SK-N-SH treated with all-trans-retinoic acid at 6 μM for 48 hours (cell line): Measurements from ENCODE around the gene PAFAH1B1.

Experiments used
- ATAC-seq: fragments of 200-7000 bp; cut with Tn5 transposase; 3 replicates; pipeline ENCODE4 v1.9.1; 2020; ENCODE audit warnings: mild to moderate bottlenecking, moderate library complexity
- BACH2 ChIP-seq: fragments of 250-450 bp; sonication (Bioruptor Pico); IDR thresholded peaks from 2 replicates; pipeline ENCODE4 v1.9.0; 2021; ENCODE audit warnings: mild to moderate bottlenecking, borderline replicate concordance
- CREB5 ChIP-seq: fragments of 250-450 bp; sonication (Bioruptor Pico); IDR thresholded peaks from 2 replicates; pipeline ENCODE4 v1.5.1; 2020; ENCODE audit warnings: low read depth, mild to moderate bottlenecking, moderate library complexity
- ESRRG ChIP-seq: fragments of 250-450 bp; sonication (Bioruptor Pico); IDR thresholded peaks from 2 replicates; pipeline ENCODE4 v1.6.1; 2021; ENCODE audit warnings: mild to moderate bottlenecking
- GLIS3 ChIP-seq: fragments of 250-450 bp; sonication (Bioruptor Pico); IDR thresholded peaks from 2 replicates; pipeline ENCODE4 v1.5.0; 2020; ENCODE audit warnings: mild to moderate bottlenecking, moderate library complexity
- ISL1 ChIP-seq: fragments of 250-450 bp; sonication (Bioruptor Pico); IDR thresholded peaks from 2 replicates; pipeline ENCODE4 v2.1.2; 2022; ENCODE audit warnings: mild to moderate bottlenecking, moderate library complexity
- OSR1 ChIP-seq: fragments of 250-450 bp; sonication (Bioruptor Pico); IDR thresholded peaks from 2 replicates; pipeline ENCODE4 v1.8.0; 2022; ENCODE audit warnings: moderate library complexity, mild to moderate bottlenecking, inconsistent platforms
- POU6F1 ChIP-seq: fragments of 250-450 bp; sonication (Bioruptor Pico); IDR thresholded peaks from 2 replicates; pipeline ENCODE4 v1.8.0; 2021; ENCODE audit warnings: low read depth, mild to moderate bottlenecking, moderate library complexity, borderline replicate concordance
- PPARA ChIP-seq: fragments of 250-450 bp; sonication (Bioruptor Pico); IDR thresholded peaks from 2 replicates; pipeline ENCODE4 v1.5.0; 2020; ENCODE audit warnings: mild to moderate bottlenecking, borderline replicate concordance
- RARB ChIP-seq: fragments of 250-450 bp; sonication (Bioruptor Pico); IDR thresholded peaks from 2 replicates; pipeline ENCODE4 v1.8.0; 2021; ENCODE audit warnings: mild to moderate bottlenecking, moderate library complexity
- SNAI2 ChIP-seq: fragments of 250-450 bp; sonication (Bioruptor Pico); IDR thresholded peaks from 2 replicates; pipeline ENCODE4 v1.5.0; 2020; ENCODE audit warnings: mild to moderate bottlenecking, moderate library complexity
- TCF4 ChIP-seq: fragments of 250-450 bp; sonication (Bioruptor Pico); IDR thresholded peaks from 2 replicates; pipeline ENCODE4 v1.8.0; 2021; ENCODE audit warnings: mild to moderate bottlenecking, moderate library complexity, borderline replicate concordance
- ZC3H10 ChIP-seq: fragments of 250-450 bp; sonication (Bioruptor Pico); IDR thresholded peaks from 2 replicates; pipeline ENCODE4 v1.5.1; 2021; ENCODE audit warnings: mild to moderate bottlenecking, moderate library complexity
- ZFP3 ChIP-seq: fragments of 250-450 bp; sonication (Bioruptor Pico); IDR thresholded peaks from 2 replicates; pipeline ENCODE4 v1.5.0; 2020; ENCODE audit warnings: mild to moderate bottlenecking, moderate library complexity
- ZNF565 ChIP-seq: fragments of 450-650 bp; formaldehyde crosslinking; conservative IDR thresholded peaks from 2 replicates; pipeline ENCODE4 v1.5.0; 2020; ENCODE audit warnings: low read depth, mild to moderate bottlenecking, moderate library complexity
- ZNF70 ChIP-seq: fragments of 450-650 bp; formaldehyde crosslinking; IDR thresholded peaks from 2 replicates; pipeline ENCODE4 v1.5.0; 2020; ENCODE audit warnings: mild to moderate bottlenecking, moderate library complexity
- ZNF8 ChIP-seq: fragments of 450-650 bp; formaldehyde crosslinking; IDR thresholded peaks from 2 replicates; pipeline ENCODE4 v1.5.0; 2020; ENCODE audit warnings: mild to moderate bottlenecking, moderate library complexity
- TF ChIP-seq, protein P1 (sequence below): fragments of 250-450 bp; sonication (Bioruptor Pico); IDR thresholded peaks from 2 replicates; pipeline ENCODE4 v1.5.0; 2020; ENCODE audit warnings: mild to moderate bottlenecking, moderate library complexity
- TF ChIP-seq, protein P2 (sequence below): fragments of 250-450 bp; sonication (Bioruptor Pico); IDR thresholded peaks from 2 replicates; pipeline ENCODE4 v1.8.0; 2020; ENCODE audit warnings: mild to moderate bottlenecking, moderate library complexity, borderline replicate concordance

Gene PAFAH1B1

GRCh38 chr17:2691965-2692780 is 98.7 kb downstream of the PAFAH1B1 start:
- no peak for TF ChIP-seq TCF4 (CRISPR knock-in tag)
- TF ChIP-seq GLIS3 (CRISPR knock-in tag): no peak
- no peak for TF ChIP-seq SNAI2 (CRISPR knock-in tag)
- TF ChIP-seq RARB: no peak
- TF ChIP-seq OSR1: no peak
- no peak for TF ChIP-seq BACH2 (CRISPR knock-in tag)
- TF ChIP-seq ZC3H10 (CRISPR knock-in tag): no peak
- TF ChIP-seq PPARA (CRISPR knock-in tag): no peak
- no peak for TF ChIP-seq ZNF70
- no peak for TF ChIP-seq CREB5
- no peak for TF ChIP-seq ZNF565 (CRISPR knock-in tag)
- ATAC-seq: no peak

DNA sequence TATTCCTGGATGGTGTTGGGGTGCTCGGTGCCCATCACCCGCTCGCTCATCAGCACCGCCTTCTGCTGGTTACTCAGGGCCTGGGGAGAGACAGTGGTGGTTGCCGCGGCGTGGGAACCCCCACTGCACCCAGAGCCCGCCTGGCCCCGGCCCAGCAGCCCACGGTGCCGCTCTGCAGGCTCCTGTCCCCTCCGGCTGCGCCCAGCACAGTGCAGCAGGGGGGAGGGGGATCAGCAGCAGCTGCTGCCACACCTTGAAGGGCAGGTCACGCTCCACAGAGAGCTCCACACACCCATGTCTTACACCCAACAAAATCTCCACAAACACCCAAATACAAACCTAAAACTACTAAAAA is 99.3 kb downstream of the PAFAH1B1 start:
- TF ChIP-seq ISL1 (CRISPR knock-in tag) (no peak), PPARA (CRISPR knock-in tag) (no peak), POU6F1 (no peak), ZNF8 (CRISPR knock-in tag) (no peak), RARB (no peak), GLIS3 (CRISPR knock-in tag) (no peak), OSR1 (no peak)
- no peak for ATAC-seq

- no peak for ATAC-seq
- TF ChIP-seq ZFP3 (CRISPR knock-in tag) (no peak), TCF4 (CRISPR knock-in tag) (no peak), ISL1 (CRISPR knock-in tag) (no peak), ZC3H10 (CRISPR knock-in tag) (no peak), ZNF70 (no peak)
- TF ChIP-seq, protein P1, sequence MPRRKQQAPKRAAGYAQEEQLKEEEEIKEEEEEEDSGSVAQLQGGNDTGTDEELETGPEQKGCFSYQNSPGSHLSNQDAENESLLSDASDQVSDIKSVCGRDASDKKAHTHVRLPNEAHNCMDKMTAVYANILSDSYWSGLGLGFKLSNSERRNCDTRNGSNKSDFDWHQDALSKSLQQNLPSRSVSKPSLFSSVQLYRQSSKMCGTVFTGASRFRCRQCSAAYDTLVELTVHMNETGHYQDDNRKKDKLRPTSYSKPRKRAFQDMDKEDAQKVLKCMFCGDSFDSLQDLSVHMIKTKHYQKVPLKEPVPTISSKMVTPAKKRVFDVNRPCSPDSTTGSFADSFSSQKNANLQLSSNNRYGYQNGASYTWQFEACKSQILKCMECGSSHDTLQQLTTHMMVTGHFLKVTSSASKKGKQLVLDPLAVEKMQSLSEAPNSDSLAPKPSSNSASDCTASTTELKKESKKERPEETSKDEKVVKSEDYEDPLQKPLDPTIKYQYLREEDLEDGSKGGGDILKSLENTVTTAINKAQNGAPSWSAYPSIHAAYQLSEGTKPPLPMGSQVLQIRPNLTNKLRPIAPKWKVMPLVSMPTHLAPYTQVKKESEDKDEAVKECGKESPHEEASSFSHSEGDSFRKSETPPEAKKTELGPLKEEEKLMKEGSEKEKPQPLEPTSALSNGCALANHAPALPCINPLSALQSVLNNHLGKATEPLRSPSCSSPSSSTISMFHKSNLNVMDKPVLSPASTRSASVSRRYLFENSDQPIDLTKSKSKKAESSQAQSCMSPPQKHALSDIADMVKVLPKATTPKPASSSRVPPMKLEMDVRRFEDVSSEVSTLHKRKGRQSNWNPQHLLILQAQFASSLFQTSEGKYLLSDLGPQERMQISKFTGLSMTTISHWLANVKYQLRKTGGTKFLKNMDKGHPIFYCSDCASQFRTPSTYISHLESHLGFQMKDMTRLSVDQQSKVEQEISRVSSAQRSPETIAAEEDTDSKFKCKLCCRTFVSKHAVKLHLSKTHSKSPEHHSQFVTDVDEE (CRISPR knock-in tag): no peak
- TF ChIP-seq, all 23 proteins: peak for 0
Observed at GRCh38 chr17:2693561-2694380, 100.3 kb downstream of the PAFAH1B1 start.

GRCh38 chr17:2694381-2695242 is 101.2 kb downstream of the PAFAH1B1 start:
- ATAC-seq: no peak
- TF ChIP-seq ZNF8 (CRISPR knock-in tag) (no peak), ZNF70 (no peak), BACH2 (CRISPR knock-in tag) (no peak), ESRRG (CRISPR knock-in tag) (no peak), POU6F1 (no peak), TCF4 (CRISPR knock-in tag) (no peak), ZFP3 (CRISPR knock-in tag) (no peak), RARB (no peak), ISL1 (CRISPR knock-in tag) (no peak), GLIS3 (CRISPR knock-in tag) (no peak), PPARA (CRISPR knock-in tag) (no peak), SNAI2 (CRISPR knock-in tag) (no peak)
- TF ChIP-seq, protein P2, sequence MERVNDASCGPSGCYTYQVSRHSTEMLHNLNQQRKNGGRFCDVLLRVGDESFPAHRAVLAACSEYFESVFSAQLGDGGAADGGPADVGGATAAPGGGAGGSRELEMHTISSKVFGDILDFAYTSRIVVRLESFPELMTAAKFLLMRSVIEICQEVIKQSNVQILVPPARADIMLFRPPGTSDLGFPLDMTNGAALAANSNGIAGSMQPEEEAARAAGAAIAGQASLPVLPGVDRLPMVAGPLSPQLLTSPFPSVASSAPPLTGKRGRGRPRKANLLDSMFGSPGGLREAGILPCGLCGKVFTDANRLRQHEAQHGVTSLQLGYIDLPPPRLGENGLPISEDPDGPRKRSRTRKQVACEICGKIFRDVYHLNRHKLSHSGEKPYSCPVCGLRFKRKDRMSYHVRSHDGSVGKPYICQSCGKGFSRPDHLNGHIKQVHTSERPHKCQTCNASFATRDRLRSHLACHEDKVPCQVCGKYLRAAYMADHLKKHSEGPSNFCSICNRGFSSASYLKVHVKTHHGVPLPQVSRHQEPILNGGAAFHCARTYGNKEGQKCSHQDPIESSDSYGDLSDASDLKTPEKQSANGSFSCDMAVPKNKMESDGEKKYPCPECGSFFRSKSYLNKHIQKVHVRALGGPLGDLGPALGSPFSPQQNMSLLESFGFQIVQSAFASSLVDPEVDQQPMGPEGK (CRISPR knock-in tag): no peak
- TF ChIP-seq, protein P1 (CRISPR knock-in tag): no peak
